ENCODE data around the gene ABHD17A.

ABHD17A gene

GRCh38 chr19:1839658-1840540 is 45.4 kb downstream of the ABHD17A start:
- no peak for DNase-seq (ENCODE audit: low read depth, low spot score)

DNA sequence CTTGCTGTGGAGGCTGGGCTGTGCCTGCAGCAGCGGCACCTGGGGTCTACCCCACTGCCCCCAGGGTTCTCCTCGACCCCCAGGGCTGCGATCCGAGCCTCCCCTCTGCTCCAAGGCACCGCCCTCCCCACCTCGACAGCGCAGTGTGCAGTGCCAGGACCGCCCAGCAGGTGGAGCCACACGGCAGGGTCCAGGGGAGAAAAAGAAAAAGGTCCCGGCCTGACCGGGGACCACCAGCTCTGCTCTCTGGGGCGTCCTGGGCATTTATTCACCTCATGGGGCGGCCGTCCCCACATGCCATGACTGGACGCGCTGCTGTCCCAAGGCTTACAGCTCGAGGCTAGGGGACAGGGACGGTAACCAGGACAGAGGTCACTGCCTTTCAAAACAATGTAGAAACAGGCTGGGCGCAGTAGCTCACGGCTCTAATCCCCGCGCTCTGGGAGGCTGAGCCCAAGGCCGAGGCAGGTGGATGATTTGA is 47.6 kb downstream of the ABHD17A start:
- DNase-seq (ENCODE audit: low read depth, low spot score) = no peak

- DNase-seq (ENCODE audit: low read depth, low spot score) = no peak
Observed at GRCh38 chr19:1837222-1837565, 48.1 kb downstream of the ABHD17A start.

DNA sequence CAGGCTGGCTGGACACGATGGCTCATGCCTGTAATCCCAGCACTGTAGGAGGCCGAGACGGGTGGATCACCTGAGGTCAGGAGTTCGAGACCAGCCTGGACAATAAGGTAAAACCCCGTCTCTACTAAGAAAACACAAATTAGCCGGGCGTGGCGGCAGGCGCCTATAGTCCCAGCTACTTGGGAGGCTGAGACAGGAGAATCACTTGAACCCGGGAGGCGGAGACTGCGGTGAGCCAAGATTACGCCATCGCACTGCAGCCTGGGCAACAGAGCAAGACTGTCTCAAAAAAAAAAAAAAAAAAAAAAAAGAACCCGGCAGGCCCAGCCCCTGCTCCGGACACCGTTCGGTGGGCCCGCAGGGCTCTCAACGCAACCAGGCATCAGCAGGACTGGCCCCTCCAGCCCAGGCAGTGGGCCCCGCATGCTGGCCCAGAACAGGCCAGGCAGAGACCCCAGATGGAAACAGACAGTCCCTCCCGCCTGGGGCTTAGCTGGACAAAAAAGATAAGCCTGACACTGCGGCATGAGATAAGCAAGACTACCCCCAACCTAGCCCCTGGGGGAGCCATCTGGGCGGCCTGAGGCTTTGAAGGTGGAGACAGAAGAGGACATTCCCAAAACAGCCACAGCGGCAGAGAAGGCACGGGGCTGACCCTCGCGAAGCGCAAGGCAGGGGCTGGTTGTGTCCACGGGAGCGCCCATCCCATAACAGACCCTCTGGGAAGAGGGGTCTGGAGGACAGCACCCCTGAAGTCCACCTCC is 48.7 kb downstream of the ABHD17A start:
- DNase-seq (ENCODE audit: low read depth, low spot score) = no peak

- no peak for DNase-seq (ENCODE audit: low read depth, low spot score)
Observed at GRCh38 chr19:1833540-1833939, 51.8 kb downstream of the ABHD17A start.

- DNase-seq (ENCODE audit: low read depth, low spot score) = no peak
Observed at GRCh38 chr19:1832046-1832663, 53.1 kb downstream of the ABHD17A start.

DNA sequence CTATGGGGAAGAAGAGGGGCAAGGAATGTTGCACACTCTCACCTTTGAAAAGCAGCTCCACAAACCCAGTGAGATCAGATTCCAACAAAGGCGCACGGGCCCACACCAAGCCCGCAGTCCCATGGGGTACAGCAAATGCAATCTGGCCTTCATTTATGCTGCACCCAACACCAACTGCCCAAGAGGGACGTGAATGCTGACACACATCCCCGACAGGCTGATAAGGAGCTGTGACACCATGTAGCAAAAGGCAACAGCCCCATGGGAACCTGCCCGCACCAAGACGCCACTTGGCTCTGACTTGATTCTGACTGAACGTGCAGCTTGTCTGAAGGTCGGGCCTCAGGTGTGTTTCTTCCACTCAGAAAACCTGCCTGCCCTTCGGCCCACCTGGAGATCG is 54.3 kb downstream of the ABHD17A start:
- DNase-seq (ENCODE audit: low read depth, low spot score) = no peak

- no peak for DNase-seq (ENCODE audit: low read depth, low spot score)
Observed at GRCh38 chr19:1830568-1830967, 54.7 kb downstream of the ABHD17A start.

GRCh38 chr19:1829958-1830357 is 55.3 kb downstream of the ABHD17A start:
- no peak for DNase-seq (ENCODE audit: low read depth, low spot score)

DNA sequence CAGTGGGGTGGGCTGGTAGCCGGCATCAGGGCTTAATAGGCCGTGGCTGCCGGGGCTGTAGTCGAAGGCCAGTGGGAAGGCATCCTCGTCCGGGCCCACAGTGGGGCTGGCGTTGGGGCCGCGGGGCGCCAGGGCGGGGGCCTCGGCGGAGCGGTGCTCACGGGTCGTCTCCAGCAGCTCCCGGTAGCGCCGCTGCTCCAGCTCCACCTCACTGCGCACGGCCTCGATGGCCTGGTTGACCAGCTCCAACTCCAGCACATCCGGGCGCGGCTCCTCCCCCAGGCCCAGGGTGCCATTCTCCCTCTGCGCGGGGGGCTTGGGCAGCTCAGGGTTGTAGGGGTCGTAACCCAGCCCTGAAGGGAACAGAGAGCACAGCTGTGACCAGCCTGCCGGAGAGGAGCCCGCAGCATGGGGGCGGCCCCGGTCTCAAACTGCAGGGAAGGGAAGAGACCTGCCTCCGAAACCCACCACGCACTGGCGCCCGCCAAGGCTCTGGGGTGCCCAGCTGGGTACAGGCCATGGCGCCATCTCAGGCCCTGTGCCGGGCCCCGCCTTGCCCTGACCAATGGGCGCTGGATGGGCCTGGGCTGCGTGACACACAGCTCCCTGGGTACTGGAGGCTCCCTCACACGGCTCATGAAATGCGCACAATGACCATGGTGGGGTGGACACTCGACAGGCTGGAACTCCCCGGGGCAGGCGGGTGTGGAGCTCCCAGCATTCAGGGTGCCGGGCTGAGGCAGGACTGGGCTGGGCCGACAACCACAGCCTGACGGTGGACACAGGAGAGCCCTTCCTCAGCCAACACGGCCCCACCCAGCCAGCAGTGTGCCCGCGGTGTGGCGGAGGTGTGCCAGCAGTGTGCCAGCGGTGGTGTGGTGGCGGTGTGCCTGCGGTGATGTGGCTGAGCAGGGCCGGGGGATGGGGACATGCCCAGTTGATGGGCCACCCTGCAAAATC is 56.7 kb downstream of the ABHD17A start:
- DNase-seq (ENCODE audit: low read depth, low spot score) = no peak

DNA sequence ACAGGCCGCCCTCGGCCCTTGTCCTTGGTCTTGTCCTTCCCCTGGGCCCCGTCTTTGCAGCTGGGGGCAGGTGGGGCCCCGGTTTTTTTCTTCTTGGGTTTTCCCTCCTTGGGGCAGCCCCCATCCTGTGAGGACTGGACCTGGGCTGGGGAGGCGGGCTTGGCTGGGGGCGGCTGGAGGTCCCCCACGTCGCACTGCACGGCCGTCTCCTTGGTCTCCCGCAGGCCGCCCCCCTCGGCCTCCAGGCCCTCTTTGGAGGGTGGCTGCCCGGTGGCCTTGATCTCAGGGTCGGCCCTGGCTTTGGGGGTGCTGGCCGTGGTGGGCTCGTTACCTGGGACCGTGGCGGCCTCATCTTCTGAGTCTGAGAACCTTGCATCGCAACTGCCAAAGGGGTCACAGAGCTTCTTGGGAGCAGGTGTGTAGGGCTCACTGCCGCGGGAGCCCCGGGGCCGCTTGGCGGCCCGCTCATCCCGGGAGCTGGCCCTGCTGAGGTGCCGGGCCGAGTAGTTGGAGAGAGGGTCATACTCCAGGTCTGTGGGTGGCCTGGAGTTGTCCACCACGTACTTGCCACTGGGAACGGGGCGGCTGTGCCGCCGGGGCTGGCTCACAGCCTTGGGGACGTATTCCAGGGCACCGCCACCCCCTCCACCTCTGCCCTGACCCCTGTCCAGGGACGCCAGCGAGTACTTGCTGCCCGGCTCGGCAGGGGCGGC is 57.6 kb downstream of the ABHD17A start:
- no peak for DNase-seq (ENCODE audit: low read depth, low spot score)

Data from smooth muscle cell of the brain vasculature (primary cell).